HCT116 (cell line): Measurements from ENCODE around the gene KCNAB3. TPM values are rescaled to one million over a fixed set of nuclear protein-coding genes. Genes with fewer than 3 reads are reported as not detected.

ENCODE experiments used
- ATAC-seq: fragments of 200-7000 bp; cut with Tn5 transposase; 2 replicates; pipeline ENCODE4 v1.9.1; 2020; ENCODE audit warnings: mild to moderate bottlenecking, moderate library complexity
- BruUV-seq: library from RNA; stranded (reverse); fragments of 400-500 nt; replicated peaks from 2 replicates; lab custom pipeline; 2021; lab: Mats Ljungman, UMichigan
- CTCF ChIA-PET: fragments of 300-600 bp; sonication (Branson Sonifier 250); formaldehyde crosslinking; loops from one replicate; lab custom pipeline; 2021; ENCODE audit warnings: antibody characterized with exemption; lab: Charles Lee
- POLR2A ChIA-PET: fragments of 300-600, 350-600 bp; sonication (Branson Sonifier 250); formaldehyde crosslinking; loops from one replicate; lab custom pipeline; 2021; ENCODE audit warnings: antibody characterized with exemption; lab: Charles Lee
- RAD21 ChIA-PET, 2 experiments: fragments of 300-600 bp; sonication (Branson Sonifier 250); formaldehyde crosslinking; loops; one replicate each; lab custom pipeline; 2023; ENCODE audit warnings: low total read pairs in 2 of 2; ENCODE audit not compliant: uncharacterized antibody in 2 of 2, unreplicated experiment in 2 of 2, low non-redundant PET in 1 of 2; lab: Charles Lee
- DNase-seq: peaks from one replicate; pipeline ENCODE4 v3.0.0-alpha.2; 2010; ENCODE audit warnings: low read depth, low spot score
- H2AFZ ChIP-seq: fragments of 200-600 bp; shearing (Covaris generic), sonication (generic); 2 replicates; pipeline ENCODE4 v1.6.1; 2017; ENCODE audit warnings: low read depth, mixed run types, mixed read lengths, antibody characterized with exemption, low read length; ENCODE audit not compliant: poor library complexity, severe bottlenecking
- H3K27ac ChIP-seq: 2 replicates; pipeline ENCODE4 v1.5.1; 2012; ENCODE audit warnings: low read depth, low read length
- H3K27me3 ChIP-seq: fragments of 200-600 bp; sonication (generic); 2 replicates; pipeline ENCODE4 v1.6.1; 2016; ENCODE audit warnings: mixed run types, low read length, mixed read lengths; ENCODE audit not compliant: insufficient read depth
- H3K36me3 ChIP-seq, 2 experiments: fragments of 200-500 bp in 1 of 2; fragments of 200-600 bp in 1 of 2; sonication (Bioruptor generic) in 1 of 2; sonication (generic) in 1 of 2; 2 replicates each; pipeline versions ENCODE4 v1.5.1 to v1.6.1; 2014 to 2016; ENCODE audit warnings: low read length in 2 of 2, inconsistent platforms in 1 of 2, mixed read lengths in 1 of 2, mixed run types in 1 of 2; ENCODE audit not compliant: insufficient read depth in 2 of 2, control insufficient read depth in 1 of 2
- H3K4me1 ChIP-seq, 2 experiments: fragments of 200-600 bp in 1 of 2; sonication (generic) in 1 of 2; 2 replicates each; pipeline versions ENCODE4 v1.5.1 to v1.6.1; 2012 to 2017; ENCODE audit warnings: low read length in 2 of 2, inconsistent platforms in 1 of 2, mild to moderate bottlenecking in 1 of 2, mixed read lengths in 1 of 2, mixed run types in 1 of 2, moderate library complexity in 1 of 2; ENCODE audit not compliant: insufficient read depth in 2 of 2, control insufficient read depth in 1 of 2
- H3K4me2 ChIP-seq: fragments of 200-600 bp; sonication (generic); 2 replicates; pipeline ENCODE4 v1.6.1; 2017; ENCODE audit warnings: mixed run types, low read length, mixed read lengths
- H3K4me3 ChIP-seq, 2 experiments: fragments of 200-600 bp in 1 of 2; sonication (generic) in 1 of 2; replicated peaks in 1 of 2; 2 replicates each; pipeline ENCODE4 v1.5.1; 2011 to 2016; ENCODE audit warnings: low read length in 2 of 2, control low read depth in 1 of 2, low read depth in 1 of 2, mild to moderate bottlenecking in 1 of 2, mixed read lengths in 1 of 2, mixed run types in 1 of 2
- H3K79me2 ChIP-seq: fragments of 200-600 bp; sonication (generic); 2 replicates; pipeline ENCODE4 v1.6.1; 2017; ENCODE audit warnings: mild to moderate bottlenecking, mixed run types, low read length, moderate library complexity, mixed read lengths; ENCODE audit not compliant: insufficient read depth
- H3K9ac ChIP-seq: fragments of 200-600 bp; sonication (generic); 2 replicates; pipeline ENCODE4 v1.6.1; 2016; ENCODE audit warnings: low read length, mixed read lengths
- H3K9me2 ChIP-seq: fragments of 200-600 bp; sonication (generic), shearing (Covaris generic); 2 replicates; pipeline ENCODE4 v1.6.1; 2017; ENCODE audit warnings: mixed run types, mild to moderate bottlenecking, moderate library complexity; ENCODE audit not compliant: insufficient read depth
- H3K9me3 ChIP-seq, 2 experiments: fragments of 200-500 bp in 1 of 2; fragments of 200-600 bp in 1 of 2; sonication (Bioruptor generic) in 1 of 2; sonication (generic) in 1 of 2; 2 replicates each; pipeline ENCODE4 v1.6.1; 2014 to 2017; ENCODE audit warnings: low read length in 2 of 2, mixed read lengths in 2 of 2, inconsistent platforms in 1 of 2, low read depth in 1 of 2, mild to moderate bottlenecking in 1 of 2, mixed run types in 1 of 2, moderate library complexity in 1 of 2; ENCODE audit not compliant: control insufficient read depth in 1 of 2, insufficient read depth in 1 of 2
- H4K20me1 ChIP-seq: fragments of 200-600 bp; sonication (generic), shearing (Covaris generic); 2 replicates; pipeline ENCODE4 v1.6.1; 2017; ENCODE audit warnings: mixed run types, mild to moderate bottlenecking, moderate library complexity; ENCODE audit not compliant: insufficient read depth
- ATF3 ChIP-seq: IDR thresholded peaks from 2 replicates; pipeline ENCODE4 v1.6.1; 2012
- CBX3 ChIP-seq: IDR thresholded peaks from 2 replicates; pipeline ENCODE4 v1.6.1; 2012; ENCODE audit warnings: low read depth
- CTCF ChIP-seq, 3 experiments: fragments of 200-600 bp in 1 of 3; sonication (generic) in 1 of 3; IDR thresholded peaks in 2 of 3; conservative IDR thresholded peaks in 1 of 3; 2 replicates each; pipeline ENCODE4 v1.5.1; 2012 to 2017; ENCODE audit warnings: low read depth in 2 of 3, low read length in 2 of 3, antibody characterized with exemption in 1 of 3, borderline replicate concordance in 1 of 3, control low read depth in 1 of 3, mild to moderate bottlenecking in 1 of 3, mixed read lengths in 1 of 3, mixed run types in 1 of 3, moderate library complexity in 1 of 3; ENCODE audit not compliant: insufficient read depth in 1 of 3
- EGR1 ChIP-seq: IDR thresholded peaks from 2 replicates; pipeline ENCODE4 v1.6.1; 2012; ENCODE audit warnings: low read depth
- EZH2 ChIP-seq: fragments of 200-600 bp; sonication (generic); IDR thresholded peaks from 2 replicates; pipeline ENCODE4 v1.6.1; 2017; ENCODE audit warnings: antibody characterized with exemption, mixed run types
- EZH2phosphoT487 ChIP-seq: fragments of 200-600 bp; IDR thresholded peaks from 2 replicates; pipeline ENCODE4 v1.6.1; 2018; ENCODE audit warnings: antibody characterized with exemption, borderline replicate concordance
- FOSL1 ChIP-seq: IDR thresholded peaks from 2 replicates; pipeline ENCODE4 v1.6.1; 2012; ENCODE audit warnings: low read depth
- JUND ChIP-seq: IDR thresholded peaks from 2 replicates; pipeline ENCODE4 v1.6.1; 2012
- POLR2A ChIP-seq: IDR thresholded peaks from 2 replicates; pipeline ENCODE4 v1.7.0; 2011; ENCODE audit warnings: borderline replicate concordance; ENCODE audit not compliant: insufficient read depth, insufficient read length; ENCODE audit errors: extremely low read depth
- POLR2AphosphoS5 ChIP-seq: IDR thresholded peaks from 2 replicates; pipeline ENCODE4 v1.6.1; 2011; ENCODE audit warnings: mild to moderate bottlenecking, low read depth, low read length, moderate library complexity
- RAD21 ChIP-seq: IDR thresholded peaks from 2 replicates; pipeline ENCODE4 v1.6.1; 2012; ENCODE audit warnings: low read depth, mild to moderate bottlenecking
- REST ChIP-seq: IDR thresholded peaks from 2 replicates; pipeline ENCODE4 v1.6.1; 2012; ENCODE audit warnings: low read depth
- SIN3A ChIP-seq: IDR thresholded peaks from 2 replicates; pipeline ENCODE4 v1.6.1; 2012; ENCODE audit warnings: low read depth
- SP1 ChIP-seq: IDR thresholded peaks from 2 replicates; pipeline ENCODE4 v1.6.1; 2012; ENCODE audit warnings: low read depth
- YY1 ChIP-seq: IDR thresholded peaks from 2 replicates; pipeline ENCODE4 v1.6.1; 2011; ENCODE audit warnings: low read length, low read depth, moderate library complexity, mild to moderate bottlenecking; ENCODE audit not compliant: insufficient replicate concordance; ENCODE audit errors: extremely low read depth
- ZFX ChIP-seq: fragments of 450-650 bp; IDR thresholded peaks from 2 replicates; pipeline ENCODE4 v1.6.1; 2017
- ZNF274 ChIP-seq: fragments of 200-500 bp; sonication (Bioruptor generic); IDR thresholded peaks from 2 replicates; pipeline ENCODE4 v1.6.1; 2014; ENCODE audit warnings: mild to moderate bottlenecking, low read depth, low read length, inconsistent platforms
- intact Hi-C: fragments of 100-400 bp; cut with micrococcal nuclease; formaldehyde crosslinking; loops from 2 replicates; pipeline ENCODE4 v1.10.0; 2022
- total RNA-seq: library from RNA; stranded (reverse); gene quantifications from one replicate; pipeline ENCODE4 v1.2.1, GENCODE V29; 2021; ENCODE audit not compliant: unreplicated experiment

Gene KCNAB3
- total RNA-seq, 1 experiment from 2014 or later: 7.1 TPM

GRCh38 chr17:7977805-7978204, 48.1 kb upstream of the KCNAB3 start:
- no peaks in the 10 kb centered on the region for H3K79me2 ChIP-seq
- H3K9ac ChIP-seq: no peak overlapping the region
- ChIA-PET POLR2A (no interaction called here), CTCF (interaction anchor here (1.7 kb wide), 1 partner anchor 11 kb away, joined by 6 read pairs; no protein-coding TSS in a partner anchor), RAD21 (no interaction called here)
- no peaks in the 10 kb centered on the region for H3K27me3 ChIP-seq
- DNase-seq: no peak
- H2AFZ ChIP-seq: no peak overlapping the region
- no peaks in the 10 kb centered on the region for H3K9me2 ChIP-seq
- ATAC-seq: no peak
- H3K4me3 ChIP-seq: no peak overlapping the region
- intact Hi-C loops: no loop called here
- H3K9me3 ChIP-seq: peaks cover 14 to 16% of the 10 kb centered on the region in 2 experiments; a peak in 3 of 4 replicates
- no peaks in the 10 kb centered on the region for H3K36me3 ChIP-seq
- no peaks in the 10 kb centered on the region for H4K20me1 ChIP-seq
- BruUV-seq: no TSS peak
- H3K4me2 ChIP-seq: no peak overlapping the region
- no peaks in the 10 kb centered on the region for H3K4me1 ChIP-seq
- H3K27ac ChIP-seq: no peak overlapping the region
- TF ChIP-seq JUND (no peak), EGR1 (no peak), EZH2phosphoT487 (no peak), EZH2 (no peak), CBX3 (no peak)

- intact Hi-C loops: no loop called here
- no peak overlapping the region for H2AFZ ChIP-seq
- no peak for ATAC-seq
- ChIA-PET RAD21 (no interaction called here), CTCF (no interaction called here), POLR2A (no interaction called here)
- H3K36me3 ChIP-seq: no peaks in the 10 kb centered on the region
- no peak for DNase-seq
- H3K79me2 ChIP-seq: no peaks in the 10 kb centered on the region
- no peak overlapping the region for H3K27ac ChIP-seq
- H3K4me1 ChIP-seq: no peaks in the 10 kb centered on the region
- H3K9me2 ChIP-seq: no peaks in the 10 kb centered on the region
- BruUV-seq: no TSS peak
- no peak overlapping the region for H3K4me3 ChIP-seq
- no peaks in the 10 kb centered on the region for H4K20me1 ChIP-seq
- H3K27me3 ChIP-seq: no peaks in the 10 kb centered on the region
- peaks cover 14 to 16% of the 10 kb centered on the region in 2 experiments; a peak in 3 of 4 replicates for H3K9me3 ChIP-seq
- no peak overlapping the region for H3K4me2 ChIP-seq
- H3K9ac ChIP-seq: no peak overlapping the region
- TF ChIP-seq ZFX (no peak), EGR1 (no peak), FOSL1 (no peak), ZNF274 (no peak), POLR2A (no peak), RAD21 (no peak), YY1 (no peak), EZH2 (no peak), CBX3 (no peak), ATF3 (no peak), POLR2AphosphoS5 (no peak), SIN3A (no peak), CTCF (IDR thresholded peaks at IDR 0.05 in 2 of 3, conservative IDR thresholded peaks at IDR 0.05 in 1 of 3; ENCODE audit: borderline replicate concordance in 1 of 3, insufficient read depth in 1 of 3, low read depth in 2 of 3, low read length in 2 of 3) (no peak), SP1 (no peak), REST (no peak)
These were observed 47.4 kb upstream of the KCNAB3 start for GRCh38 chr17:7977039-7977438.
